GM21447 (cell line): Measurements from ENCODE around the gene KCNH8.
A peak's percentile ranks its signal among the peaks of the same experiment; 100 is the strongest.
"Not testable (repeated sequence)": the region's sequence is repeated elsewhere in the genome, so short reads cannot be mapped to it uniquely, and the experiment has no call there.

Experiments used
- ATAC-seq: cut with Tn5 transposase; IDR thresholded peaks from one replicate; pipeline ENCODE4 v1.9.1; 2021; ENCODE audit not compliant: unreplicated experiment

The KCNH8 gene

GRCh38 chr3:19147905-19148767 is at the start of gene KCNH8:
TSS of gene KCNH8 (plus strand) at chr3:19148510. CDS start at chr3:19148720, 210 bp downstream.
- no peak for ATAC-seq

GRCh38 chr3:19102654-19103290 is 45.5 kb upstream of the KCNH8 start:
- ATAC-seq: not testable (repeated sequence)

DNA sequence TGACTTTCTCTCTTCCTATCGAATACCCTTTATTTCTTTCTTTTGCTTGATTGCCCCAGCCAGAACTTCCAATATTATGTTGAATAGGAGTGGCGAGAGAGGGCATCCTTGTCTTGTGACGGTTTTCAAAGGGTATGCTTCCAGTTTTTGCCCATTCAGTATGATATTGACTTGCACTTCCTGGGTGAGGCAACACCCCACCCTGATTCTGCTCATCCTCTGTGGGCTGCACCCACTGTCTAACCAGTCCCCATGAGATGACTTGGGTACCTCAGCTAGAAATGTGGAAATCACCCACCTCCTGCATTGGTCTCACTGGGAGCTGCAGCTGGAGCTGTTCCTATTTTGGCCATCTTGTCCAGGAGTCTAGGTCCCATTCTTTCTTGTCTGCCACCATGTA is 44.8 kb upstream of the KCNH8 start:
- no peak for ATAC-seq

- no peak for ATAC-seq
Observed at GRCh38 chr3:19104459-19104858, 43.9 kb upstream of the KCNH8 start.

- no peak for ATAC-seq
Observed at GRCh38 chr3:19105826-19106225, 42.5 kb upstream of the KCNH8 start.

DNA sequence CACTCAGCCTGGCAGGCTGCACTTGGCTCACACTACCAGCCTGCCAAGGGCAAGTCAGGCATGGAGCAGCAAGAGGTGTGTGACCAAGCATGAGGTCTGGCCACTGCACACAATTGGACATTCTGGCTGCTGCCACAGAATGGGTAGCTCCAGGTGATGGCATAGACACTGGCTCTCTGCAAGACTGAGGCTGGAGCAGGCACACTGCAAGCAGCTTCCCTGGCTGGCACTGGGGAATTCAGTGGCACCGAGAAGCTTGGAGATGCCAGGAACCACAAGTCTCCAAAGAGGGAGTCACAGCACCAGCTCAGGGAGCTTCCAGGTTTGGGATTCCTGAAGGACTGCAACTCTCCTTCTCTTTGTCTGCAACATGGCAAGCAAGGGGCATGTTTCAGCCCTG is 42.0 kb upstream of the KCNH8 start:
- ATAC-seq: no peak

DNA sequence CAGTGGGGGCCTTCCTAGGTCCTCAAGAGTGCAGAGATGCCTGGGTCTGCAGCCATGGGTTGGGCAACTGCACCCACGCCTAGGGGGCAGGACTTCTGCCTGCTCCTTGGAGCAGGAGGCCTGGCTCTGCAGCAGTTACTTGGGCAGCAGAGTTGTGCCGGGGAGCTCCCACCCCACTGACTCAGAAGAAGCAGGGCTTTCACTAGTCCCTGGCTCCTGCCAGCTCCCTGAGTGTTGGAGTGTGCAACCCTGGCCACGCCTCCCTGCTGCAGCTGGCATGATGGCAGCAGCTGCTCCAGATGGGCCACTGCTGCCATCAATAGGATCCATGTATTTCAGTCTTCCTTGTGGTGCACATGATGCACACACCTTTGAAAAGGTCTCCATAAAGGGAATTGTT is 40.6 kb upstream of the KCNH8 start:
- ATAC-seq: no peak

- ATAC-seq: no peak
Observed at GRCh38 chr3:19110335-19110895, 37.9 kb upstream of the KCNH8 start.

DNA sequence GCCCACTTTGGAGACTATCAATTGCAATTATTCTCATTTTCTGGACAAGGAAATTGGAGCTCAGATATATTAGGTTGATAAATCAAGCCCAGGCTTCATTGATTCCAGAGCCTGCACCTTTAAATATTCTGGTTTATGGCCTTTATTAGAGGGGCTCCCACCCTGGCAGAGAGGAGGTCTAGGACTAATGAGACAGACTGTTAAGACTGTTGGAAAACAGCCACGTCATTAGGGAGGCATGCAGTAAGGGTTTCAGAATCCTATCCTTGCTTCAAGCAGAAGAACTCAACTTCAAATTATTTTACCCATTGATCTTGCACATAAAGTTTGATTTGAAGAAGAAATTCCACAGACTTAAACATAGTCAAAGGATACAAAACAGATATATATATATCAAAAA is 33.8 kb upstream of the KCNH8 start:
- no peak for ATAC-seq

DNA sequence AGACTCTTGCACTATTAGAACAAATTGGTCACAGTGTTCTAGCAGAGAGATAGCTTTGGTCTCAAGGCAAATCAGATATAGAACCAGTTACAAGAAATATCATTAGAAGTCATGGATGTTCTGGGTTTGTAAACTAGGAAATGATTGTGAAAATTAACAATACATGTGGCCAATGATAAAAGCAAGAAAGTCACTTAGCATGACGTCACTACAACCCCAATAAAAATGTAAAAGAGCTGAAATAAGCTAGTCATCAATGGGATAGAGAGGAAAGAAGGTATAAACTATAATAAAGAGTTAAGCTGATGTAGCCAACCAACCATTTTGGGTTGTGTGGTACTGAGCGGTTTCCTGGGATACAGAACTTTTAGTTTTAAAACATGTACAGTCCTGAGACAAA is 32.1 kb upstream of the KCNH8 start:
- no peak for ATAC-seq

DNA sequence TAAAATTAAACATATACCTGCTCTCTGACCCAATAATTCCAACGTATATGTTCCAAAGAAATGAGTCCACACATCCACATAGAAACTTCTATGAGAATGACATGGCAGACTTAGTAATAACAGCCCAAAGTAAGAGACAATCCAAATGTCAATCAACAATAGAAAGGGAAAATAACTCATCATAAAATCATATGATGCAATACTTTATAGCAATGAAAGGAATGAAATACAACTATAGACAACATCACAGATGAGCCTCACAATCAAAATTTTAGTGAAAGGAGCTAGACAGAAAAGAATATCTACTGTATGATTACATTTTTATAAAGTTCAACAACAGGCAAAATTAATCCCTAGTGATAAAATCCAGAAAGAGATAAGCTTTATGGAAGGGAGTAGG is 23.6 kb upstream of the KCNH8 start:
- no peak for ATAC-seq

DNA sequence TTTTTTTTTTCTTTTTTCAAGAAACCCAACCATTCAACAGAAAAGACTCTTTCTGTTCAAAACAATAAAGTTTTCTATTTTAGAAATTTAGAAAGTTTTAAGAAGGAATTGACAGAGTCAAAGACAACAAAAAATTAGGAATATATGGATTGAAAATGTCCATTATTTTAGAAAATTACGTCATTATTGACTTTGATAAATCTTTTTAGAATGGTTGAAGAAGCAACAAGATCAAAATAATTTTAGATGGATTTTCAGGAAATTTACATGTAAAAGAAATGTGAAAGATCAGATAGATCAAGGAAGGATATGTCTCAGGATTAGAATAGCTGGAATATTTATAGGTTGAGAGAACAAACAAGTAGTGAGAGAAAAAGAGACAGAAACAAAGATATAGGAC is 8.4 kb upstream of the KCNH8 start:
- ATAC-seq: no peak

GRCh38 chr3:19146685-19147650 is 1.3 kb upstream of the KCNH8 start:
- peak; percentile 68 for ATAC-seq

- no peak for ATAC-seq
Observed at GRCh38 chr3:19148768-19149091, 420 bp downstream of the KCNH8 start.

GRCh38 chr3:19149368-19149767 is 1.1 kb downstream of the KCNH8 start:
- no peak for ATAC-seq

DNA sequence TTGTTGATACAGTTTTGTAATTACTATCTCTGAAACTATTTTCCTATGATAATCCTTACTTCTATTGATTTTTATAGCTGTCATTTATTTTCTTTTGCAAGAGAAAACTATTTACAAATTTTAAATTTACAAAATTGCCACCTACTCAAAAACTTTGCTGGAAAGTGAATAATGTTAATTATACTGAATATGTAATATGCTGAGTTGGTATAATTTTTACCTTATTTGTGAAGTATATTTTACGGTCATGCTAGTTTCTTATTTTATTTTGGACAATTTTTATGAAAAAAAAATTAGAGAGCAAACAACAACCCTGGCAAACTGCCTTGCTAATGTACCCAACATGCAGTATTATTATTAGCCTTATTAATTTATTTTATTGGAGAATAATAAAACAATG is 2.9 kb downstream of the KCNH8 start:
- no peak for ATAC-seq

DNA sequence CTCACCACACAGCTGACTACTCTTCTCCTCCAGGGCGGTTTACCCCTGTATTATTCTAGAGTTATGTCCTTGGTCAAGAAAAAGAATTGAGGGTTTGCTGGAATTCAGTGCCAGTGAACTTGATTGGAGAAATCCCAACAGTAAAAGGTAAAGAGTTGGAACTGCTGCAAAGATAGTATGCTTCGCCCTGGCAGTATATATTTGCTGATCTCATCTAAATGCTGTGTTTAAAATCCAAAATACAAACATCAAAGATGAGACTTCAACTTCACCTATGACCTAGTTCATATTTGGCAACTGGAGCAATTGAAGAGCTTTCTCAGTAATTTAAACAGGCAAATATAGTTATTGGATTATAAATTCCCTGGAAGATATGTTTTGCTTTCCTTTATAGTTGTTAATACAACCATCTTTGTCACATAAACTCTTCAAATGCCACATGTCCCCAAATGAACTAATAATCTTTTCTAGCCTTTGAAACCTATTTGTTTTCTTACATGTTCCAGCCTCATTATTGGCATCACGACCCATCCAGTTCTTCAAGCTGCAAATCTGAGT is 6.5 kb downstream of the KCNH8 start:
- no peak for ATAC-seq

- no peak for ATAC-seq
Observed at GRCh38 chr3:19155375-19155774, 7.1 kb downstream of the KCNH8 start.

GRCh38 chr3:19159966-19160635 is 11.8 kb downstream of the KCNH8 start:
- ATAC-seq: no peak

GRCh38 chr3:19165654-19166053 is 17.3 kb downstream of the KCNH8 start:
- no peak for ATAC-seq
